Choroid plexus epithelial cell (primary cell): Measurements from ENCODE around the gene PRKCA.
A peak's percentile ranks its signal among the peaks of the same experiment; 100 is the strongest.

Experiments
- DNase-seq: peaks from one replicate; pipeline ENCODE4 v3.0.0-alpha.2; 2010; ENCODE audit warnings: low read depth
- H3K4me3 ChIP-seq: 2 replicates; pipeline ENCODE4 v1.5.1; 2011; ENCODE audit warnings: low read depth, mild to moderate bottlenecking, control low read depth, low read length, moderate library complexity
- TF ChIP-seq, protein P1 (sequence below): conservative IDR thresholded peaks from 2 replicates; pipeline ENCODE4 v1.5.1; 2011; ENCODE audit warnings: low read depth, mild to moderate bottlenecking, control low read depth, inconsistent platforms, low read length, moderate library complexity

The PRKCA gene

GRCh38 chr17:66469088-66469442 is 166.7 kb downstream of the PRKCA start:
- TF ChIP-seq, protein P1, sequence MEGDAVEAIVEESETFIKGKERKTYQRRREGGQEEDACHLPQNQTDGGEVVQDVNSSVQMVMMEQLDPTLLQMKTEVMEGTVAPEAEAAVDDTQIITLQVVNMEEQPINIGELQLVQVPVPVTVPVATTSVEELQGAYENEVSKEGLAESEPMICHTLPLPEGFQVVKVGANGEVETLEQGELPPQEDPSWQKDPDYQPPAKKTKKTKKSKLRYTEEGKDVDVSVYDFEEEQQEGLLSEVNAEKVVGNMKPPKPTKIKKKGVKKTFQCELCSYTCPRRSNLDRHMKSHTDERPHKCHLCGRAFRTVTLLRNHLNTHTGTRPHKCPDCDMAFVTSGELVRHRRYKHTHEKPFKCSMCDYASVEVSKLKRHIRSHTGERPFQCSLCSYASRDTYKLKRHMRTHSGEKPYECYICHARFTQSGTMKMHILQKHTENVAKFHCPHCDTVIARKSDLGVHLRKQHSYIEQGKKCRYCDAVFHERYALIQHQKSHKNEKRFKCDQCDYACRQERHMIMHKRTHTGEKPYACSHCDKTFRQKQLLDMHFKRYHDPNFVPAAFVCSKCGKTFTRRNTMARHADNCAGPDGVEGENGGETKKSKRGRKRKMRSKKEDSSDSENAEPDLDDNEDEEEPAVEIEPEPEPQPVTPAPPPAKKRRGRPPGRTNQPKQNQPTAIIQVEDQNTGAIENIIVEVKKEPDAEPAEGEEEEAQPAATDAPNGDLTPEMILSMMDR, result no peak
- no peak overlapping the region for H3K4me3 ChIP-seq
- no peak for DNase-seq

DNA sequence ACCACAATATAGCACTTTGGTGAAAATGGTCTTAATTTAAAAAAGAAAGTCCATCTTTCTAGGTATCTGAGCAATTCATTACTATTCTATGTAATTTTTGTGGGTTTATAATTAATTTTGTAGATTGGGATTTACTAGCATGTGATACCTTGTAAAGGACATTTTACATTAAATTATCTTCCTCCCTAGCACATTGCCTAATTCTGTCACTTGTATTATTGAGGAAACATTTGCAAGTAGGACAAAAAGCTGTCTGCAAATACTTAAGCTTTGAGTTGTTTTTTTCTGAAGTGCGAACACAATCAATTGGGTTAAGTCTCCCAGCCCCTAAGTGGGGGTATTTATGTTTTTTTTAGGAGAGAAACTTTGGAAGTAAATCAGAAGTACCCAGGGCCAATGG is 167.0 kb downstream of the PRKCA start:
- TF ChIP-seq, protein P1, result no peak
- no peak overlapping the region for H3K4me3 ChIP-seq
- no peak for DNase-seq

GRCh38 chr17:66469890-66470289 is 167.5 kb downstream of the PRKCA start:
- no peak overlapping the region for H3K4me3 ChIP-seq
- TF ChIP-seq, protein P1, result no peak
- peak; percentile 60 for DNase-seq

DNA sequence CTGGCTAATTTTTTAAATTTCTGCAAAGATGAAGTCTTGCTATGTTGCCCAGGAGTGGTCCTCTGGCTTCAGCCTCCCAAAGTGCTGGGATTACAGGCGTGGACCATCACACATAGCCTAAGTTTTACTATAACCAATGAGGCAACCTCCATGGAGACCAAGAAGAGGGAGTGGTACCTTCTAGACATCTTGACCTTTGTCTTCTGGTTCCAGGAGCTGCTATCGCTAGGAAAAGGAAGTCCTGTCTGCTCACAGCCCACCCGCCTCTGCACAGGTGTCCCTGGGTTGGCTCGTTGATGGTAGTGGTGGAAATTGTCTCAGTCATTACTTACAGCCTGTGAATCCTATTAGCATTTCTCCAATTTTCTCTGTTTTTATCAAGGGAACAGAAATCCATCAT is 169.7 kb downstream of the PRKCA start:
- TF ChIP-seq, protein P1, result no peak

DNA sequence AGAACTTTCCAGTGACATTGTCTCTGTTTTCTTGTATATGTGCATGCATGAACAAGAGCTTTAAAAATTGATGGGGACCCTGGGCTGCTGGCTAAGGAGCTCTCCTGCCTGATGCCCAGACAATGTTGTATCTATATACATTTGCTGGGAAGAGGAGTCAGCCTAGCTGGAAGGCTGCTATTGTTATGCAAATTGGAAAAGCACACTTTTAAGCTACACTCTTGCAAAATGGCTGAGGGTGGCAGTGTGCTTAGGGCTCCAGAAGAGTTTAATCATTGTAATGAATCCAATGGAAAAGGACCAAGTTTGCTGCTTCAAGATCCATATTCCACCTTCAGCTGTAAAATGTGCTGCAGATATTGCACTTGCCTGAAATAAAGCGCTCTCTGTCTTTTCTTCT is 171.8 kb downstream of the PRKCA start:
- no peak for DNase-seq
- TF ChIP-seq, protein P1, result no peak
- H3K4me3 ChIP-seq, result no peak overlapping the region

More for the DNA sequence above, 169.7 kb downstream of the PRKCA start:
- no peak for DNase-seq
- H3K4me3 ChIP-seq, result no peak overlapping the region

GRCh38 chr17:66474806-66475497 is 172.5 kb downstream of the PRKCA start:
- H3K4me3 ChIP-seq, result no peak overlapping the region
- TF ChIP-seq, protein P1, result no peak
- no peak for DNase-seq

DNA sequence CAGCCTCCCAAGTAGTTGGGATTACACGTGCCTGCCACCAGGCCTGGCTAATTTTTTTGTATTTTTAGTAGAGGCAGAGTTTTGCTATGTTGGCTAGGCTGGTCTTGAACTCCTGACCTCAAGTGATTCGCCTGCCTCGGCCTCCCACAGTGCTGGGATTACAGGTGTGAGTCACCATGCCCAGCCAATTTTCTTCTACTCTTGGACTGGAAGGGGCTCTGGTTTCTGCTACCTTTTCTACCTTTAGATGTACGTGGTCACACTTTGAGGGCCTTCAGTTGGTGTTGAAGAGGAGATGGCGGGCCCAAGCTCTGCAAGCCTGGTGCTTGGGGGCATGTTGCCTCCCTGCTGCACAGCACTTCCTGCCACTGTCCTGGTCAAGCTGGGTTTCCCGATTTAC is 173.6 kb downstream of the PRKCA start:
- no peak for DNase-seq
- no peak overlapping the region for H3K4me3 ChIP-seq
- TF ChIP-seq, protein P1, result no peak
